Activated CD4-positive, CD25-positive, alpha-beta regulatory T cell treated with anti-CD3 and anti-CD28 coated beads, Interleukin-2, amount 50 U/mL, for 24 hours (primary cell): Measurements from ENCODE around the gene VMAC.

Experiments used
- ATAC-seq, 2 donors: fragments of 150-1000 bp; cut with Tn5 transposase; one replicate each; pipeline ENCODE4 v1.10.0; 2021; ENCODE audit warnings: mild to moderate bottlenecking in 1 of 2, moderate library complexity in 1 of 2

The VMAC gene

DNA sequence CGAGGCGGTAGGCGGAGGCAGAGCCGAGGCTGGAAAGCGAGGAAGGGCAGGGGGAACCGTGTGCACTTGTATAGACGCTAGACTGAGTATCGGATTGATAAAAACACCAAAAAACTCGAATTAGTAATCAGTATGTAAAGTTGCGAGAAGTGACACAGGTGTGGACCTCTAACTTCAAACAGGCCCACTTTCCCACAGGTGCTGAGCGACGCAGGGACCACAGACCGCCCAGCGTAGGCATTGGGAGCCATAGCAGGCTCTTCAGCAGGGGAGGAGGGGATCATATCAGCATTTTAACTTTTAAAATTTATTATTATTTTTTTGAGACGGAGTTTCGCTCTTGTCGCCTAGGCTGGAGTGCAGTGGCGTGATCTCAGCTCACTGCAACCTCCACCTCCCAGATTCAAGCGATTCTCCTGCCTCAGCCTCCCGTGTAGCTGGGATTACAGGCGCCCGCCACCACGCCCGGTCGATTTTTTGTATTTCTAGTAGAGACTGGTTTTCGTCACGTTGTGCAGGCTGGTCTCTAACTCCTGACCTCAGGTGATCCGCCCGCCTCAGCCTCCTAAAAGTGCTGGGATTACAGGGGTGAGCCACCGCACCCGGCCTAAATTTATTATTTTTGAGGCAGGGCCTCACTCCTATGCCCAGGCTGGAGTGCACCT is 574 bp downstream of the VMAC start:
- no peak for ATAC-seq

DNA sequence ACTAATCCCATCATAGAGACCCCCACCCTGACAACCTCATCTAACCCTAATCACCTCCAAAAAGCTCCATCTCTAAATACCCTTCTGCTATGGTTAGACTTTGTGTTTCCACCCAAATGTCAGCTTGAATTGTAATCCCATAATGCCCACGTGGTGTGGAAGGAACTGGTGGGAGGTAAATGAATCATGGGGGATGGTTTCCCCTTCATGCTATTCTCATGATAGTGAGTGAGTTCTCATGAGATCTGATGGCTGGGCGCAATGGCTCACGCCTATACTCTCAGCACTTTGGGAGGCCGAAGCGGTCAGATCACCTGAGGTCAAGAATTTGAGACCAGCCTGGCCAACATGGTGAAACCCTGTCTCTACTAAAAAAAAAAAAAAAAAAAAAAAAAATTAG is 2.6 kb downstream of the VMAC start:
- no peak for ATAC-seq

DNA sequence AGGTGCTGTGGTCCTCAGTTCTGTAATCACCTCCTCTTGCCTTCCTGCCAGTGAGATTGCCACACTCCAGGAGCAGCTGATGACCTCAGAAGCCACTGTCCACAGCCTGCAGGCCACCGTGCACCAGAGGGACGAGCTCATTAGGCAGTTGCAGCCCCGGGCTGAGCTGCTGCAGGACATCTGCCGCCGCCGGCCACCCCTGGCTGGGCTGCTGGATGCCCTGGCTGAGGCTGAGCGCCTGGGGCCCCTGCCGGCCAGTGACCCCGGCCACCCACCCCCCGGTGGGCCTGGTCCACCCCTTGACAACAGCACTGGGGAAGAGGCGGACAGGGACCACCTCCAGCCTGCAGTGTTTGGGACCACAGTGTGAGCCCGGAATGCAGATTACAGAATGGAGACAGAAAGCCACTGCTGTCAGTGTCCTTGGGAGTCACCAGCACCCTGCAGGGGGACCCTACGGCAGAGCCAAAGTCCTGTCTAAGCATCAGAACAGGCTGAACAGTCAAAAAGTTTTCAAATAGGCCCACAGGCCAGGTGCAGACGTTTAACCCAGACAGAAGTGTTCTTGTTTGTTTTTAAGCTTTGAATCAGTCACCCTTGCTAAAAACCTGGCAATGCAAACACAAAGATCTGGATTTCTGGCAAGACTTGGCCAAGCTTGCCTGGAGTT is 4.2 kb downstream of the VMAC start:
- no peak for ATAC-seq

DNA sequence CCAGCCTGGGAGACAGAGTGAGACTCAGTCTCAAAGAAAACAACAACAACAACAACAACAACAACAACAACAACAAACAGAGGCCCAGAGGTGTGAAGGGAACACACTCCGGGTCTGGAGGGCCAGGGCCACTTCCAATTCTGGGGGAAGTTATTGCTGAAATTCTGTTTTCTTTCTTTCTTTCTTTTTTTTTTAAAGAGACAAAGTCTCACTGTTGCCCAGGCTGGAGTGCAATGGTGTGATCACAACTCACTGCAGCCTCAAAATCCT is 5.9 kb downstream of the VMAC start:
- no peak for ATAC-seq

DNA sequence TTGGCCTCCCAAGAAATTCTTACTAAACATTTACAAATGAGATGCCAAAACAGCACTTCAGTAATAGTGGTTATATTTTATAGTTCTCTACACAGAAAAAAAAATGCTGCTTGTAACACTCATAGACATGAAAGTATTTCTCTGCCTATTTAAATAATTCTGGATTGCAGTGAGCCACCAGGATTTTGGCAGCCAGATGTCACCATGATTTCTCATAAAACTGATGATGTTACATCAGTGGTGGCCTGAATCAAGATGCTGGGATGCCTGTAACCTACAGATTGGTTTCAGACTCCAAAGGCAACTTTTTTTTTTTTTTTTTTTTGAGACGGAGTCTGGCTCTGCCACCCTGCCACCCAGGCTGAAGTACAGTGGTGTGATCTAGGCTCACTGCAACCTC is 6.7 kb downstream of the VMAC start:
- no peak for ATAC-seq

DNA sequence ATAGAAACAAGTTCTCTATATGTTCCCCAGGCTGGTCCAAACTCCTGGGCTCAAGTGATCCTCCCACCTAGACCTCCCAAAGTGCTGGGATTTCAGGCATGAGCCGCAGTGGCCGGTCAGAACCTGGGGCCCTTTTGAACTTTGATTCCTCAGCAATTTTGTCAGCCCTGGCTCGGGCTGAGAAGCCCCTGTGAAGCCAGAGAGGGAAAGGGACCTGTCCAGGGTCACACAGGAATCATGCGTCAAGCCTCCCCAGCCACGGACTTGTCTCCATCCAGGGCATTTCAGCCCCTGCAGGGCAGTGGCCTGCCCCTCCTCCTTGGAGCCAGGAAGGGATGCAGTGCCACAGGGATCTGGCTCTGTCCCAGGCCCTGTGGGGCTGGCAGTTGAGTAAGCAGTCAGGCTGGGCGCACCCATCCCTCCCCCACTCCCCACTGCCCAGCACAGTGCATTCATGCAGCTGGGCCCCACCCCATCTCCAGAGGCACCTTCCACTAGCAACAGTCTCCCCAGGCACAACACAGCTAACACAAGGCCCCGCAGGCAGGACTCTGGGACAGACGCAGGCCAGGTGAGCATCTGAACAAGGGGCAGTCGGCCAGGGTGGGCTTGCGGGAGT is 9.2 kb downstream of the VMAC start, which contains the start of gene CAPS:
TSS of gene CAPS (plus strand) at position 516 of the 619 bp plus-strand sequence. CDS start 153 bp downstream, outside the sequence.
- no peak for ATAC-seq

DNA sequence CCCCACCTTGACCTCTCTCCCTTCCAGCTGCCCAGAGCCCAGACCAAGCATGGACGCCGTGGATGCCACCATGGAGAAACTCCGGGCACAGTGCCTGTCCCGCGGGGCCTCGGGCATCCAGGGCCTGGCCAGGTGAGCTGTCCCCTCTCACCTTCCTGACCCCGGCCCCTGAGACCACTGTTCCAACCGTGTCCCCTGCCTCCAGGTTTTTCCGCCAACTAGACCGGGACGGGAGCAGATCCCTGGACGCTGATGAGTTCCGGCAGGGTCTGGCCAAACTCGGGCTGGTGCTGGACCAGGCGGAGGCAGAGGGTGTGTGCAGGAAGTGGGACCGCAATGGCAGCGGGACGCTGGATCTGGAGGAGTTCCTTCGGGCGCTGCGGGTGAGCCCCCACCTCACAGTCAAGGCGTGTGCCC is 9.7 kb downstream of the VMAC start:
- ATAC-seq = no peak

DNA sequence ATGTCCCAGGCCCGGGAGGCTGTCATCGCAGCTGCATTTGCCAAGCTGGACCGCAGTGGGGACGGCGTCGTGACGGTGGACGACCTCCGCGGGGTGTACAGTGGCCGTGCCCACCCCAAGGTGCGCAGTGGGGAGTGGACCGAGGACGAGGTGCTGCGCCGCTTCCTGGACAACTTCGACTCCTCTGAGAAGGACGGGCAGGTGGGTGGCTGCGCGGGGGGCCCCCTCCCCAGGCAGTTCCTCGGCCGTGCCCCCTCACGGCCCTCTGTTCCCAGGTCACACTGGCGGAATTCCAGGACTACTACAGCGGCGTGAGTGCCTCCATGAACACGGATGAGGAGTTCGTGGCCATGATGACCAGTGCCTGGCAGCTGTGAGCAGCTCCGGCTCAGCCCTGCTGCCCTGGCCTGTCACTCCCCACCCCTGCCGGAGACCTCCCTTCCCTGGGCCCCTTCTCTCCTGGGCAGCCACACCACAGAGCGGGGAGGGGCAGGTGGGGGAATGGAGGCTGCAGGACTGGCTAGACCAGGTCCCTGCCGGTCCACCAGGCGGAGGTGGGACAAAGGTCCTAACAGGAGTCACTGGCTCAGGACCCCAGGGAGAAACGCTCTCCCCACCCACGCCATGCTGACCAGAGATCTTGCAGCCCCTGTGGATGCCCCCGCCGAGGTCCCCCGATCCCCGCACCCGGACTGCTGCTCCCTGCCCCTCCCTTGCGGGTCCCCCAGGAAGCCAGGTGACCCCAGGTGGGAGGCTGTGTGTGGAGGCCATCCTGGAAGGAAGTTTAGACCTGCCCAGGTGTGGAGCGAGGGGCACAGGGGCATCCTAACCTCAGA is 10.5 kb downstream of the VMAC start:
- ATAC-seq = no peak

DNA sequence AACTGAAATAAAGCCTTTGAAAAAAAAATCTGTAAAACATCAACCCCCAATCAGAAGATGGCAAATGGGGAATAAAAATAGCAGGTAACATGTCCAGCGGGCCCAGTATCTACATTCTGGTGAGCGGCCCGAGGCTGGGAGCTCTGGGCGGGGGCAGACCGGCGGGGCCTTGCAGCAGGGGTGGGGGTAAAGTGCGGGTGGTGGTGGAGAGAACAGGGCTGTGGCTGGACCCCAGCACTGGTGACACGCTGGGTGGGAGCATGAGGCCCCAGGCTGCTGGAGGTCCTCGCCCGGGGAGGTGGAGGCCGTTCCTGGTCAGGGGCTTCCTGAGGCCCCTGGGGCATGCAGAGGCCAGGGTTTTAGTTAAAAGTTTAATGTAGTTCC is 11.1 kb downstream of the VMAC start:
- no peak for ATAC-seq

DNA sequence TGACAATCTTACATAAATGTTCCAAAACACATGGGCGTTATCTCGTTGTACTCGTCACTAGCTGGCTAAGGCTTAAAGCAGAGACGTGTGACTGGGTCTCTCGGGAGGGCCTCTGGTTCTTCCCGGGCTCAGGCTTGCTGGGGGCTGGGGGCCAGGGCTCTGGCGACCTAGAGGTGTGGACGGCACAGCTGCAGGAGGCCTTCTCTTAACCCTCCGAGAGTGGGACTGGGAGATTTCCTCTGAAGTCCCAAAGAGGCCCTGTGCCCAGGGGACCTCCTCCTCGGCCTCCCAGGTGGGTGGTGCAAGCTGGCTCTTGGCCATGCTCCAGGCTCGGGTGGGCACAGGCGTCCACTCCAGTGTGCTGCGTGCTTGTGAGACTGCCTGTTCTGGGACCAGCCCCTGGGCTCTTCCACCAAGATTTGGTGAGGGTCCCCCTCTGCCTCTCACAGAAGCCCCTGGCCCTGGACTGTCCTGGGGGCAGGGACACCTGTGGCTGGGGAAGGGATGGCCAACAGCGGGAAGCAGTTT is 11.6 kb downstream of the VMAC start:
- ATAC-seq = no peak

DNA sequence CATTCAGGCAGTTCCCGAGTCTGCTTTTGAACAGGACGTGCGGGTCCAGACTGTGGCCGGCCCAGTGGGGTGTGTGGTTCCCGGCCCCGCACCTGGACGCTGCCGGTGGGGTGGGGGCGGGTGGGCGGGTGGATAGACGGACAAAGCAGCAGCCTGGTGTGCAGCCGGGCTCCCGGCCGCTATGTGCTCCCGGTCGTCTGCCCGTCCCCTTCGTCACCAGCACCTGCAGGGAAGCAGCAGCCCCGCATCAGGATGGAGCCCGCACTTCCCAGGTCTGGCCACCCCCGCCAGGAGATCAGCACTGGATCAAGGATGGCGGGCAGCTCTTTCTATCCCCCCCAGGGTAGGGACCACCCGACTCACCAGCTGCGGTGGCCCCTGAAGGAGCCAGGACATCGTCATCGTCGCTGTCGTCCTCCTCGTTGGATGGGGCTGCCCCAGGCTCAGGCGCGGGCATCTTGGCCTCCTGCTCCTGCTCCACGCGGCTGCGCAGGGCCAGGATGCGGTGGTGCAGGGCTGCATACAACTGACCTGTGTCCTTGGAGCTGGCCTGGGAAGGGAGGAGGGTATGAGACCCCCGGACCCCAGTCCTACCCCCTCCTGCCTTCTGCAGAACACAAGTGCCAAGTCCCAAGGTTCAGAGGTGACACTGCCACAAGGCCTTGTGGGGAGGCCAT is 12.9 kb downstream of the VMAC start:
- no peak for ATAC-seq

DNA sequence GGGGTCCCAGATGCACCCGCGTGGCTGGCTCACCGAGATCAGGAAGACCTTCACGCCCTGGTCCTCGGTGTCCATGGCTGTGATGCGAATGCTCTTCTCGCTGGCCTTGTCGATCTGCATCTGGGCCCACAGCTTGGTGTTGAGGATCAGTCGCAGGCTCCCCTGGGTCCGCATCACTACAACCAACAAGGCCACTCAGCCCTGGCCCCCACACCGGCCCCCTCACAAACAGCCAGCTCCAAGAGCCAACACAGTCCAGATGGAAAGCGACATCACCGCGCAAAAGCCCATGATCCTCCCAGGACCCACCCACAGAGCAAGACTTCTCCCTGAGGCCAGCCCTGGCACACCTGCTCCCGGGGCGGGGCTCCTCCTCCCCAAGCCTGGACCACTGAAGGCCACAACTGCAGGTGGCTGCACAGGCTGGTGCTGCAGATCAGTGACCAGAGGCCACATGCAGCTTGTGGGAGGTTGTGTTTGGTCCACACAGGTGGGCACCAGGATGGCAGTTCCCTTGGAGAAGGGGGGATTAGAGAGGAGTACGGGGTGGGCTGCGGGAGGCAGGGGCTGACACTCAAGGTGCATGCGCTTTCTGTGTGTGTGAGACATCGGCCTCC is 13.9 kb downstream of the VMAC start:
- ATAC-seq = no peak

DNA sequence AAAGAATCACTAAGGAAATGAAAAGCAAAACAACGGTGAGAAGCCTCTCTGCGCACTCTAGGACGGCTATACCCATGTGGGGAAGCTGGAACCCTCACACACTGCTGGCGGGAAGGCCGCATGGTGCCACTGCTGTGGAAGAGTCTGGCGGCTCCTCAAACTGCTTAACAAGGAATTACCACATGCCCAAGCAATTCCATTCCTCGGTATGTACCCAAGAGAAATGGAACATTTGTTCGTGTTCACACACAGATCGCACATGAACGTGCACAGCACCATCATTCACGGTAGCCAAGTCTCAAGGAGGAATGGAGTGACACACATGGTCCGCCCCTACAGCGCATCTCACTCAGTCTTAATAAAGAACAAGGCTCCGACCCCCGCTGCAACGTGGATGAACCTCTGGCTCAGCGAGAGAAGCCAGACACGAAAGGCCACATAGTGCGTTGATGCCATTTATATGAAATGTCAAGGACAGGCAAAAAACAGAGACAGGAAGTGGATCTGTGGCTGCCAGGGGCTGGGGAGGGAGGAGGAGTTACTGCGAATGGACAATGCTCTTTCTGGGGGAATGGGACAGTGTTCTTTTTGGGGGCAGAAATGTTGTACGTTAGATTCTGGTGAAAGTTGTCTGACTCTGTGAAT is 17.0 kb downstream of the VMAC start:
- no peak for ATAC-seq

DNA sequence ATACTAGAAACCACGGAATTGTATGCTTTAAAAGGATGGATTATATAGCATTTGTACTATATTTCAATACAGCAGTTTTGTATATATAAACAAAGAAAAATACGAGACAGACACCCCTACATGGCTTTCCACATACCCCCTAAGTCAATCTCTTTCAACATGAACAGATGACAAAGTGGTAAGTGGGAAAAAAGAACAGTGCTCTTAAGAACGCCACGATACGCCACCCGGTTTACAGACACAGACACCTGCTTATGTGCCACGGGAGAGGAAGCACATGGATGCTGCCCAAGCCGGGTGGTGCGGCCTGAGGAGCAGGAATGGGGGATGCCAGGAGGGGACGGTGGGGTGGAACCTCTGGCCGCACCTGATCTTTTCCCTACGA is 17.5 kb downstream of the VMAC start:
- no peak for ATAC-seq

DNA sequence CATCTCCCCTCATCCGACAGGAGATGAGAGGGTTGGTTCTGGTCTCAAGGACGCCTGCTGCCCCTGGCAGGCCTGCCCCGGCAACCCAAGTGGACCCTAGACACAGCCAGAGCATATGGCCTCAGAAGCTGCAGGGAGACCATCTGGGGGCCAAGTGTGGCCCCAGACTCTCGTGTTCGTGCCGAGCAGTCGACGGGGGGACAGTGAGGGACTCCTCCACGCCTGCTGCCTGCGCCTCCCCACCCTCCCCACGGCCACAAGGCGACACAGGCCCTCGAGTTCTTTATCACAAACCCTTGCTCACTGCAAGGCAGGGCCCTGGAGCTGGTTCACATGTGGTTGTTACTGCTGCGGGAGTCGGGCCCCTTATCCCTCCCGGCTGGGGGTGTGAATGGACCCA is 18.7 kb downstream of the VMAC start:
- ATAC-seq = no peak

DNA sequence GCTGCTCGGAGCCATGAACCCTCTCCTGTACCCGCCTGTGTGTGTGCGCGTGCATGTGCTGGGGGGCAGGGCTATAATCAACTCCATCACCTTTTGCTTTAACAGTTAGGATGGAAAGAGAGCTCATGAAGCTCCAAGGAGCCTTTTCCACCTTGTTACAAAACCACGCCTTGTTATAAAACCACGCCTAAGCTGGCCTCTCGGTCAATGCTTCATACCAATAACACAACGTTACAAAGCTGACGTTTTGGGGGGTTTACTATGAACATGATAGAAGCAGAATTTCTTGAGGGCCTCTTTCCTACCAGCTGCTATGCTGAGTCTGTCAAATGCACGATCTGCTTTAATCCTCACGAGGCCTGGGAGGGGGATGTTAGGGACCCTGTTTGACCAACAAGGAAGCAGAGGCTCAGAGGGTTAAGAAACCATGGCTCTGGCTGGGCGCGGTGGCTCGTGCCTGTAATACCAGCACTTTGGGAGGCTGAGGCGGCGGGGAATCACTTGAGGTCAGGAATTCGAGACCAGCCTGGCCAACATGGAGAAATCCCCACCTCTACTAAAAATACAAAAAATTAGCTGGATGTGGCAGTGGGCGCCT is 21.3 kb downstream of the VMAC start:
- ATAC-seq = no peak

DNA sequence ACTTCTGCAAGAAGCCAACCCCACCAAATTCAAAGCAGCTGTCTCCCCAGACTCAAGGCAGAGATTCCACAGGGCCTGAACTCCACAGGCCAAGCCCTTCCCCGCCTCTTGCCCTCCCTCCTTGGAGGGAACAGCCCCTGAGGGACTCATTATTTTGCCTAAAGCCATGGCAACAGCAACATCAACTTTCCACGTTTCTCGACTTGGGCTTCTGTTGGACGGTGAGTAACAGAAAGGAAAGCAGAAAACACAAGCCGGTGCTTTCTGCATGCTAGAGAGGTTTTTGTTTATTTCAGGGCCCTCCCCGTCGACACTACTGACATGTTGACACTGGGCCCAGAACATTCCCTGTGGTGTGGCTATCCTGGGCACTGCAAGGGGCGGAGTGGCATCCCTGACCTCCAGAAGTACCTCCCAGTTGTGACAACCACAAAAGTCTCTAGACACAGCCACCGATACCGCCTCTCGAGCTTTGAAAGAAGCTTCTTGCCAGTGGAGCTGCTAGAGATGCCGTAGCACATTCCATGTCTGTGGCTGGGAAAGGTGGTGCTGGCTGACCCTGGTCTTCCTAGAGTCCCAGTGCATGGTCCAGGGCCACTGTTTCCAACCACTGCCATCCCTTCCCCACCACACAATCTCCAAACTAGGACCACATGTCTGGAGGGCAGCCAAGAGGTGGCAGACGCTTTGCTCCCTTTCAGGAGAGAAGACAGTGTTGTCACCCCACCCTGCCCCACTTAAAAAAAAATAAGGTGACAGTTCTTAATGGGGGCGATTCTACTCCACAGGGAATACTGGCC is 22.2 kb downstream of the VMAC start:
- ATAC-seq = no peak

DNA sequence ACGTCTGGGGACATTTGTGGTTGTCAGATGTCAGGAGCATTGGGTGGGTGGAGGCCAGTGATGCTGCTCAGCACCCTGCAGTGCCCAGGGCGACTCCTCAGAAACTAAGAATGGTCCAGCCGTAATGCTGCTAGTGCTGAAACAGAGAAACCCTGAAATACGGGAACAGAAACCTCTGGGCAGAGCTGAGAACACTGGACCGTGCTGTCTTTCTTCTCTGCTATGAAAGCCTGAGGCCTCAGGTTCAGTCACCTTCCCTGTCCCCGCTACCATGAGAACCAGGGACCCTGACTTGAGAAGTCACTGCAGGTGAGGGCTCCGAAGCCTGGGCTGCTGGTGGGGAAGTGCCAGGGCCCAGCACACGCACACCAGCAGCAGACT is 22.8 kb downstream of the VMAC start:
- ATAC-seq = no peak

DNA sequence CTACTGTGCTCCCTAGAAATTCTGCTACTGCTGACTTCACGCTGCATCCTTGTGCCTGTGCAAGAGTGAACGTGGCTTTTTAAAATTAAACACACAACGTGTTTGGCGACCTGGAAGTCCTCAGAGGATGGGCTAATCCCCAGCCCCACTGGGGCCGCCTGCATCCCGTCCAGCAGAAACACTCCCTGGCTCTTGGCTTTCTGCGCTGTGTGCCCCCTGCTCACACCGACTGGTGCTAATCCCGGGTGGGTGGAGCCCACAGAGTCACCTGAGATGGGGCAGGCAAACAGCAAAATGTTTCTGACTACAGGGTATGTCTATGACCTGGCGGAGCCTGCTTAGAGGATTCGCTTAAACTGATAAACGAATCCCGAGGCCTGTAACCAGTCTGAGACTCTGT is 24.5 kb downstream of the VMAC start:
- no peak for ATAC-seq

DNA sequence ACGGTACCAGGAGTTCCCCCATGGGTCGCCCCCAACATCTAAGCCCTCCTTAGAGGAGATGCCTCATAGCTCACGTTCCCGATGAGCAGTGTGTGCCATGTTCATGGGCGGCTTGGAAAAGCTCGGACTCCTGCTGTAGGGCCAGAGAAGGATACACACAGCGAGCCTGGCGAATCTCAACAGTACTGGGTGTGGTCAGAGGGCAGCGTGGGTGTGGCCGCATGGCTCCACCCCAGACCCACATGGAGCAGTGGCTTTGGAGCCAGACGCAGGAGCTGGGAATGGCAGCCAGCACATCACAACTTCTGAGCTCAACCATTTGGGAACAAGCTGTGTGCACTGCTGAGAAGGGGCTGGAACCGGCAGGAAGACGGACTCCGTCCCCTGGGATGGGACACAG is 25.0 kb downstream of the VMAC start:
- ATAC-seq = no peak

DNA sequence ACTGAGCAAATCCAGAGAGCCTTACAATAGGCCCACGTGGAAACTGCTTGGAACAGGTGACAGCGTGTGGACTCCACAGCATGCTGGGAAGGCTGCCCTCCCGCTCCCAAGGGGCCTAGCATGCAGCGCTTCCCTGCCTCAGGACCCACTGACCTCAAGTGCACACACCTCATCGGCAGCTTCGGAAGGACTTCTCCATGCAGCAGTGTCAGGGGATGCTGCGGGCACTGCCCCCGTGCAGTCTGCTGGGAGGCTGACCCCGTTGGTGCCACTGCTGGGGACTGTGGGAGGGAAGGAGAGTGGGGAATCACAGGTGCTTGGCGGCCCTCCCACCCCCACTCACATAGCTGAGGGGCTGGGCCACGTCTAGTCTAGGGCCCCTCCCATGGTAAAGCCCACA is 26.6 kb downstream of the VMAC start:
- no peak for ATAC-seq
